Activated CD4-positive, CD25-positive, alpha-beta regulatory T cell (primary cell): ENCODE measurements around the gene RBX1.
A peak's percentile ranks its signal among the peaks of the same experiment; 100 is the strongest.
"Not testable (repeated sequence)": the region's sequence is repeated elsewhere in the genome, so short reads cannot be mapped to it uniquely, and the experiment has no call there.

Source experiments
- DNase-seq, 4 experiments: peaks; one replicate each; lab custom pipeline; 2025; lab: John Stamatoyannopoulos, UW

The RBX1 gene

GRCh38 chr22:40950962-40951794, at the start of gene RBX1:
Gene RBX1 (plus strand): TSS chr22:40951378. CDS start chr22:40951399, 21 bp downstream.
- DNase-seq: peak; percentile 95 to 98 (median 96)

GRCh38 chr22:40904101-40904500, 47.1 kb upstream of the RBX1 start:
- no peak for DNase-seq

- DNase-seq: no peak
Observed at GRCh38 chr22:40908895-40909294, 42.3 kb upstream of the RBX1 start.

GRCh38 chr22:40911772-40912171, 39.4 kb upstream of the RBX1 start:
- DNase-seq: no peak

- DNase-seq: not testable (repeated sequence)
Observed at GRCh38 chr22:40912987-40913386, 38.2 kb upstream of the RBX1 start.

GRCh38 chr22:40919446-40919845, 31.7 kb upstream of the RBX1 start:
- DNase-seq: no peak

GRCh38 chr22:40920526-40920925, 30.7 kb upstream of the RBX1 start:
- DNase-seq: no peak

GRCh38 chr22:40922484-40923303, 28.5 kb upstream of the RBX1 start:
- no peak for DNase-seq

GRCh38 chr22:40928657-40929056, 22.5 kb upstream of the RBX1 start:
- DNase-seq: no peak

GRCh38 chr22:40932396-40932795, 18.8 kb upstream of the RBX1 start:
- DNase-seq: no peak

GRCh38 chr22:40939202-40939601, 12.0 kb upstream of the RBX1 start:
- DNase-seq: no peak

GRCh38 chr22:40951795-40952605, 822 bp downstream of the RBX1 start:
- DNase-seq: no peak

- DNase-seq: no peak
Observed at GRCh38 chr22:40953471-40953870, 2.3 kb downstream of the RBX1 start.

- no peak for DNase-seq
Observed at GRCh38 chr22:40954113-40954512, 2.9 kb downstream of the RBX1 start.

- no peak for DNase-seq
Observed at GRCh38 chr22:40955571-40955970, 4.4 kb downstream of the RBX1 start.

GRCh38 chr22:40957601-40958000, 6.4 kb downstream of the RBX1 start:
- DNase-seq: no peak

- DNase-seq: no peak
Observed at GRCh38 chr22:40958299-40958698, 7.1 kb downstream of the RBX1 start.

GRCh38 chr22:40960145-40960544, 9.0 kb downstream of the RBX1 start:
- DNase-seq: no peak

- no peak for DNase-seq
Observed at GRCh38 chr22:40965936-40966725, 15.0 kb downstream of the RBX1 start.

- no peak for DNase-seq
Observed at GRCh38 chr22:40966726-40967085, 15.5 kb downstream of the RBX1 start.

GRCh38 chr22:40967111-40967760, 16.1 kb downstream of the RBX1 start:
- DNase-seq: no peak
